ENCODE data around the gene CNN3.

Gene CNN3

GRCh38 chr1:94884507-94884906 is 42.4 kb downstream of the CNN3 start:
- ATAC-seq: peak; percentile 16; the same call in 2 of the 3 replicates
- TF ChIP-seq CREB5 (CRISPR knock-in tag; IDR thresholded peaks at IDR 0.05; ENCODE audit: low read depth): no peak
- TF ChIP-seq TCF4 (CRISPR knock-in tag; IDR thresholded peaks at IDR 0.05; ENCODE audit: borderline replicate concordance): no peak
- TF ChIP-seq SNAI2 (CRISPR knock-in tag; IDR thresholded peaks at IDR 0.05): no peak
- TF ChIP-seq PATZ1 (CRISPR knock-in tag; IDR thresholded peaks at IDR 0.05; ENCODE audit: borderline replicate concordance): no peak
- no peak for TF ChIP-seq ZC3H10 (CRISPR knock-in tag; IDR thresholded peaks at IDR 0.05)
- no peak for TF ChIP-seq ZNF8 (CRISPR knock-in tag; IDR thresholded peaks at IDR 0.05)
- no peak for TF ChIP-seq ESRRG (CRISPR knock-in tag; IDR thresholded peaks at IDR 0.05)
- no peak for TF ChIP-seq ZFP3 (CRISPR knock-in tag; IDR thresholded peaks at IDR 0.05)
- no peak for TF ChIP-seq OSR1 (CRISPR knock-in tag; IDR thresholded peaks at IDR 0.05)
- TF ChIP-seq PPARA (CRISPR knock-in tag; IDR thresholded peaks at IDR 0.05; ENCODE audit: borderline replicate concordance): no peak
- no peak for TF ChIP-seq CSRNP3 (CRISPR knock-in tag; IDR thresholded peaks at IDR 0.05)
- no peak for TF ChIP-seq BACH2 (CRISPR knock-in tag; IDR thresholded peaks at IDR 0.05; ENCODE audit: borderline replicate concordance)
- no peak for TF ChIP-seq RARB (CRISPR knock-in tag; IDR thresholded peaks at IDR 0.05)
- no peak for TF ChIP-seq ZNF565 (CRISPR knock-in tag; conservative IDR thresholded peaks at IDR 0.05; ENCODE audit: low read depth)
- TF ChIP-seq TSHZ2 (CRISPR knock-in tag; IDR thresholded peaks at IDR 0.05): no peak
- no peak for TF ChIP-seq POU6F1 (CRISPR knock-in tag; IDR thresholded peaks at IDR 0.05; ENCODE audit: borderline replicate concordance, low read depth)
- TF ChIP-seq ZFP30 (CRISPR knock-in tag; IDR thresholded peaks at IDR 0.05): no peak
- no peak for TF ChIP-seq GLIS3 (CRISPR knock-in tag; IDR thresholded peaks at IDR 0.05)
- no peak for TF ChIP-seq ZNF70 (CRISPR knock-in tag; IDR thresholded peaks at IDR 0.05)

GRCh38 chr1:94884106-94884505 is 42.8 kb downstream of the CNN3 start:
- TF ChIP-seq ZNF70 (CRISPR knock-in tag; IDR thresholded peaks at IDR 0.05): no peak
- 0 out of 2 replicates have a peak, but pooled peaks have one; percentile 31 for TF ChIP-seq SNAI2 (CRISPR knock-in tag; IDR thresholded peaks at IDR 0.05)
- TF ChIP-seq TCF4 (CRISPR knock-in tag; IDR thresholded peaks at IDR 0.05; ENCODE audit: borderline replicate concordance): peak; percentile 74; the same call in 1 of the 2 replicates
- ATAC-seq: peak; percentile 98

- no peak for TF ChIP-seq OSR1 (CRISPR knock-in tag; IDR thresholded peaks at IDR 0.05)
- no peak for TF ChIP-seq GLIS3 (CRISPR knock-in tag; IDR thresholded peaks at IDR 0.05)
- no peak for TF ChIP-seq CREB5 (CRISPR knock-in tag; IDR thresholded peaks at IDR 0.05; ENCODE audit: low read depth)
- no peak for TF ChIP-seq PPARA (CRISPR knock-in tag; IDR thresholded peaks at IDR 0.05; ENCODE audit: borderline replicate concordance)
- no peak for TF ChIP-seq ZNF8 (CRISPR knock-in tag; IDR thresholded peaks at IDR 0.05)
- TF ChIP-seq ZC3H10 (CRISPR knock-in tag; IDR thresholded peaks at IDR 0.05): no peak
- no peak for TF ChIP-seq ZFP30 (CRISPR knock-in tag; IDR thresholded peaks at IDR 0.05)
- TF ChIP-seq RARB (CRISPR knock-in tag; IDR thresholded peaks at IDR 0.05): no peak
- TF ChIP-seq ZNF70 (CRISPR knock-in tag; IDR thresholded peaks at IDR 0.05): no peak
- no peak for TF ChIP-seq SNAI2 (CRISPR knock-in tag; IDR thresholded peaks at IDR 0.05)
- peak; percentile 36 for ATAC-seq
These were observed 43.2 kb downstream of the CNN3 start for GRCh38 chr1:94883691-94884090.

Data from SK-N-SH treated with all-trans-retinoic acid at 6 μM for 48 hours (cell line).